HG03280 (cell line): ENCODE measurements around the gene ADGRB2.

ENCODE experiments used
- ATAC-seq: cut with Tn5 transposase; IDR thresholded peaks from one replicate; pipeline ENCODE4 v1.9.1; 2021; ENCODE audit warnings: mild to moderate bottlenecking, moderate library complexity; ENCODE audit not compliant: unreplicated experiment

The ADGRB2 gene

DNA sequence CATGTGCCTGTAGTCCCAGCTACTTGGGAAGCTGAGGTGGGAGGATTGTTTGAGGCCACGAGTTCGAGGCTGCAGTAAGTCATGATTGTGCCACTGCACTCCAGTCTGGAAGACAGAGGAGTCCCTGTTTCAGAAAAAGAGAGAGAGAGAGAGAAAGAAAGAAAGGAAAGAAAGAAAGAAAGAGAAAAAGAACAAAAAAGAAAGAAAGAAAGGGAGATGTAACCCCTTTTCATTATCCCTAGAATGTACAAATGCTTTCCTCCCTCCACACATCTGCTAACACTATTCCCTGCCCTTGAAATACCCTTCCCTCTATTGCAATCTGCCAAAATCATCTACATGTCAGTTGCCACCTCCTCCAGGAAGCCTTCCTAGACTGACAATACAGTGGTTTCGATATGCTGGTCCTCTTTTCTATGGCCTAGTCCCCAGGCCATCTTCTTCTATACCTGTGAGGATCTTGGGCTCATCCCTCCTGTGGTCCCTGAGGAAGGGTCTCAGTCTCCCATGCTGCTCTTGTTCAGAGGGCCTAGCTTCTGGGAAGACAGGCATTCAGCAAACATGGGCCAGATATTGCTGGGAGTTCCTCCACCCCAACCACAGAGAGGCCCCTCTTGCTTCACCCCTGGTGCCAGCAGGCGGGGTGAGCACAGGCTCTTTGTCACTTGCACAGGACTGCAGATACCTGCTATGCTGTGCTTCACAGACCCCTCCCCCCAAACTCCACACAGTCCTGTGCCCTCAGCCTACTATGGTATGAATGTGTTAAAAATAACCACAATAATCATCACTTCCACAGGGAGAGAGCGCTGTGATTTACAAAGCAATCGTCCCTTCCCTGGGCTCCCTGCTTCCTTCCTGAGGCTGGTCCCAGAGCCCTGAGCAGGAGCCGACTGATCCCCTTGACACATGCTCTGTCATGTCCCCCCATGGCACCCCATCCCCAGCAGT, 14.1 kb downstream of the ADGRB2 start:
- ATAC-seq: no peak

DNA sequence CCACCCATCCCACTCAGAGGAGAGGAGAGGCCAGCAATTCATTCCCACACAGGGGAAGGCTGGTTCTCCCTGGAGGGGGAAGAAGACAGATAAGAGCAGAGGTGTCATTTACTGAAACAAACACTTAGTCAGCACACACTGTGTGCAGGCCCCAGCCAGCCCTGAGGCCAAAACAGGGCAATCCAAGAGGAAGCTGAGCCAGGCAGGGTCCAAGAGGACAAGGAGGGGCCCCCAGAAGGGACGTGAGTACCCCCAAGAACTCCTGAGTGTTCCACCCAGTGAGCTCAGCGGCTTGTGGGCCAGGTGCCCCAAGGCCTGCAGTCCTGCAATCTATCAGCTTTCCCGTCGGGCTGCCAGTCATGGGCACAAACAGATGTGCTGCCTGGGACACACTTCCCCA, 15.8 kb downstream of the ADGRB2 start:
- no peak for ATAC-seq

DNA sequence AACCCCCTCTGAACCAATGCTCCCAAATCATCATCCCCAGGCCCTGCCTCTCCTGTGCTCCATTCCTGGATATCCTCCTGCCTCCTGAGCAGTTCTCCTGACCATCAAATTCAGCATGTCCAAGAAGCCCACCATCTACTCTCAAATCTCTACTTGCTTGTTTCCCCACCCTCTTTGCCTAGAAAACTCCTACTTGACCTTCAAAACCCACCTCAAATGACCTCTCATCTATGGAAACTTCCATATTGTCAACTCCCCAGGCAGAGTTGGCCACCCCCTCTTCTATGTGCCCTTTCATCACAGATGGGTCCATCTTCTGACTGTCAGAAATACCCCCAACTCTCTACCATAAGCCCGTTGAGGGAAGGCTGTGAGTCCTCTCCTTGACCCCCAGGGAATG, 16.8 kb downstream of the ADGRB2 start:
- ATAC-seq: no peak

DNA sequence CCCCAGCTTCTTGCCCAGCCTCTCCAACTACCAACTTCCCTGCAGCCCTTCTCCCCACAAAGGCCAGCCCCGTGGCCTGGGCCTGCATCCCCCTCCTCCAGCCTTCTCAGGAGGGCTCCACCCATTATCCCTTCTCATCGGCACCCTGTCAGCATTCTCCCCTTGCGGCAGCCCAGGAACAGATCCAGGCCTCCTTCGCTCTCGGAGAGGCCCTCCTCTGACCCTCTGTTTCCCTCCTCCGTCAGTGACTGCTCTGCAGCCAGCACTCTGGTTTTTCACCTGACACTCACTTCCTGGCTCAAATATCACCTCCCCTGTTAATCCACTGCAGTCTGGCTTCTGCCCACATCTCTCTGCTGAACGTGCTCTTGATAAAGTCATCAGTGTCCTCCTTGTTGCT, 17.5 kb downstream of the ADGRB2 start:
- ATAC-seq: no peak

DNA sequence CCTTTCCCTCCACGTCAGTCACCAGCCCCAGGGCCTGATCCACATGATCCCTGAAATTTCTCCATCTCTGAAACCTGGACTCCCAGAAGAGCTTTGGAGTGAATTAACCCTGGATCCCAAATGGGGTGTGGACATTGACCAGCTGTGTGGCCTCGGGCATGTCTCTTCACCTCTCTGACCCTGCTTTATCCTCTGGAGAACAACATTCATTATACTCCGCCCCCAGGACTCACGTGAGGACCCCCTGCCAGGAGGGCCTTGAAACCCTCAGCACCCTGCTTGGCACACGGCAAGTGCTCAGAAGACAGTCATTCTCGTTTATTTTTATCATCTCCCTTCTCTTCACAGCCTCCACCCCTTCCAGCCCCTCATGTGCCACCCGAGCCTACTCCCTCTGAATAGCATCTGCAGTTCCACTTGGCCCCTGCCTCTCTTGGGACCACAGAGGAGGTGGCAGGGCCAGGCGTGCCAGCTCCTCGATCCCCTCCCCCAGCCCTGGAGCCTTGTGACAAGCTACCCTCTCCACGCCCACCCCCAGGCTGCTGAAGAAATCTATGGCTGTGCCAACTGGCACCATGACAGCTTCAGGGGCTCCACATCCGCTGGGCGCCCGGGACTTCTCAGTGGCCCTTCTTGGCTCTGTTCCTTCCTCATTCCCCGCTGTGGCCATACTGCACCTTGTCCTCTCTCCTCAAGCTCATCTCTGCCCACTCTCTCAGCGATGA, 18.0 kb downstream of the ADGRB2 start:
- no peak for ATAC-seq

DNA sequence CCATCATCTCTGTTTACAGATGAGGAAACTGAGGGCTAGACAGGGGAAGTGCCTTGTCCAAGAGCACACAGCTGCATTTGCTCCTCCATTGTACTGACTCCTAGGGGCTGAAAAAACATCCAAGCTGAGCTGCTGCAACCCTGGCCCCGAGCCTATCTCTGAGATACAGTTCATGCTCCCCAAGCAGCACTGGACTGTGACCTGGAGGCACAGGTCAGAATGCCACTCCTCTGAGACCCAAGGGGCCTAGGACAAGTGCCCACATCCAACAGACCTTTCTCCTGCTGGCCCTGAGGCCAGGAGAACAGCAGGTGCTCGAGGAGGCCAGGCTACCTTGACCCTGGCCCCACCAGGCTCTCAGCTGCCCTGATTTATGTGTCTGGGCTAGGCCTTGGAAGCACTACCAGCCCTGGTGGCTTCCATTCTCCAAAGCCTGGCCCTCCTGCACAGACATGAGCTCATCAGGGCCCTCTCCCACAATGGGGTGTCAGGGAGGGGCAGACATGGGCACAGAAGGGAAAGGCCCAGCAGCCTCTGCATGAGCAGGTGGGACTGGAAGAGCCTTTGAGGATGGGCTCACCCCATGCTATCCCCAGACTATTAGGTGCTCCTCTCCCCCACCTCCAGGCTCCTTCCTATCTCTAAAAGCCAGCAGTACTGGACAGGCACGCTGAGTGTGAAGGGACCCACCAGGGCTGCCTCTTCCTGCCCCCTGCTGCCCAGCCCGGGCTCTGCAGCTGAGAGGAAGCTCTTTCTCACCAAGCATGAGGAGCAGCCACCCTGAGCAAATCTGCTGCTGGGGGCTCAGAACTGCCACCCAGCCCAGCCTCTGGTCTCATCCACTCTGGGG, 18.8 kb downstream of the ADGRB2 start:
- ATAC-seq: no peak

DNA sequence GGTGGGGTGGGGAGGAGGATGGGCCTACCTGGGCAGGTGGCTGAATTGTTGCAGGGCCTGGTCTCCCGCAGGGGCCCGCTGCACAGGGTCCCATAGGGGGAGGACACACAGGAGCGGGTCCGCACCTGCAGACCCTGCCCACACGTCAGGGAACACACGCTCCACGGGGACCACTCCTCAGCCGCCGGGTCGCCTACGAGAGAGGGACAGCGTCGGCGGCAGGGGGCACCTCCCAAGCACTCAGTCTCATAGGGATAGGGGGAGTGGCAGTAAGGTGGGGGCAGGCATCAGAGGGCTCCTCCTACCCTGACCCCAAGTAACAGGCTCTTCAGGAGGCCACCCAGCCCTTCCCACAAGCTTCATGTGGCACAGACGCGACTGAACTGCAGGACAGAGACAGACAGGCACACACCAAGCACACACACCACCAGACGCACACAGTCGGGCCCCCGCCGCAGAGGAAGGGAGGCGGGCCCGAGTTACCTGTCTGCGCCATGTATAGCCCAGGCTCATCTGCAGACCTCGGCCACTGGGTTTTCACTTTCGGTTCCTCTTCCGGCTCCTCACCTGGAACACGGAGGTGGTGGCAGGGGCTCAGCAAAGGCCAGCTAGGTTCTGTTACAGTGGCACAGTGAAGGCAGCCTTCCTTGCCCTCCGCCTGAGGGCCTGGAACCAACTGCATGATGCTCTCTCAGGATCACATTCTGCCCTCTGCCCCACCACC, 19.8 kb downstream of the ADGRB2 start:
- no peak for ATAC-seq

DNA sequence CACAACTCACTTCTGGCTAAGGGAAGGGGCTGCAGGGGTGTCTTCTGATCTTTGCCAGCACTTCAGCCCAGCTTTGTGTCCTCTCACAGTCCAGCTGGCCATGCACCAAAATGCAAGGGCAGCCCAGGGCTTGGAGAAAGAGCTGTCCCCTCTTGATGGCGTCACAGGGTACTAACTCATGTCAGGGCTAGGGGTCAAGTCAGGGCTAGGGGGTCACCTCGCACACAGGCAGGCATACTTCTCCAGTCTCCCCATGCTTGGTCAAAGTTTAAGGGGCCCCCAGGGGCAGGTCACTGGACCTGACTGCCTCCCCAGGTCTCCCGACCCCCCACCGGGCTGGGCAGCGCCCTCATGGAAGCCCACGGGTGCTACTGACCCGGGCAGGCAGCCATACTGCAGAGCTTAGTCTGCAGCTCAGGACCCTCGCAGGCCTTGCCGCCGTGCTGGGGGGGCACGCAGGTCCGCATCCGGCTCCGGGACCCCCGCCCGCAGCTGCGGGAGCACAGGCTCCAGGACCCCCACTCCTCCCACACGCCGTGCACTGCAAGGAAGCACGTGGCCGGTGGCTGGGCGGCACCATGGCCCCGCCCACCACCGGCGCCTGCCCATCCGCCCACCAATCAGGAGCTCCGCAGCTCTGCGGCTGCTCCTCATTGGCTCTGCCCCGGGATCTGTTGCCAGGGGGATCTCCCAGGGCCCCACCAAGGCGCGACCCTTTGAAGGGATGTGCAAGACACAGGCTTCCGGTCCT, 21.5 kb downstream of the ADGRB2 start:
- ATAC-seq: no peak

DNA sequence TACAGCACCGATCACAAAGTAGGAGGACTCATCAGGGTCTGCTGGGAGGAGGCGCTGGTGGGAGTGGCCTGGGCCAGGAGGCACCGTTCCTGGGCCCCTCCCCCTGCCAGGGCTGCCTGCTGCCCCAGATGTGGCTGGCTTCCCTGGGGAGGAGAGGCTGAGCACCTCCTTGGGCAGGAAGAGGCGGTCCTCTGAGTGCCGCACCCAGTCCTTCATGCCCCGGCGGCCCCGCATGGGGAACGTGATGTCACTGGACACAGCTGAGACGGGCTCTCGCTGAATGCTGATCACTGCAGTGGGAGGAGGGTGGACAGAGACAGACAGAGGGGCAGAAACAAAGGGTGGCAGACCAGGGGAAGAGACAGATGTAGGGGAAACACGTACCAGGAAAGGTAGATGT, 24.8 kb downstream of the ADGRB2 start:
- no peak for ATAC-seq

DNA sequence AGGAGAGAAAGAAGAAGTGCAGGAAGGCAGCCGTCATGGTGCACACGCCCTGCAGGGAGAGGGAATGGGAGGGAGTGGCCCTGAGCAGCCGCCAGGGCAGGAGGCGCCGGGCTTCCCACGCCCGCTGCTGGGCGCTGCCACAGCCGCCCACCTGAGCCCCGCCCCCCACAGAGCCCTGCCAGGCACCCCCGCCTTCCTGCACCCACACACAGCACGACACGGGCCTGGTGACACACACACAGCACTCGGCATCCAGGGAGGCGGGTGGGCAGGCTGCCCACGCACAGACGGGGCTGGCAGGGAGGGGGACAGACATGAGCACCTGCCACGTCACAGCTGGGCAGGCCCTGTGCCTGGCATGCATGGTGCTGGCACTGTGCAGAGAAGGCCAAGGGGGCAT, 27.5 kb downstream of the ADGRB2 start:
- no peak for ATAC-seq

DNA sequence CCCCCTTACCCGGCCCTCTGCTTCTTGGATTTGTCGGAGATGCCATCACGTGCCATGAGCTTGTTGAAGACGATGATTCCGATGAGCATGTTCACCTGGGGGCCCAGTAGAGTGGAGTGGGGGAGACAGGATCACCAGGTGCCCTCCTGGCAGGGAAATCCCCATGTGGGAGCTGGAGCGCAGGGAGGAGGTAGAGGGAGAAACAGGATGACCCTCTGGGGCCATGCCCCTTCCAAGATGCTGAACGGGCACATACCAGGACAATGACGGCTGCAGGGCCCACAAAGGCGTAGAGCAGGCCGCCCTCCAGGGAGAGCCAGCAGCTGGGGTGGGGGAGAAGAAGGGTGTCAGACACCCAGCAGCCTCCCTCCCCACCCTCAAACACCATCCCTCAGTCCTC, 28.6 kb downstream of the ADGRB2 start:
- no peak for ATAC-seq

DNA sequence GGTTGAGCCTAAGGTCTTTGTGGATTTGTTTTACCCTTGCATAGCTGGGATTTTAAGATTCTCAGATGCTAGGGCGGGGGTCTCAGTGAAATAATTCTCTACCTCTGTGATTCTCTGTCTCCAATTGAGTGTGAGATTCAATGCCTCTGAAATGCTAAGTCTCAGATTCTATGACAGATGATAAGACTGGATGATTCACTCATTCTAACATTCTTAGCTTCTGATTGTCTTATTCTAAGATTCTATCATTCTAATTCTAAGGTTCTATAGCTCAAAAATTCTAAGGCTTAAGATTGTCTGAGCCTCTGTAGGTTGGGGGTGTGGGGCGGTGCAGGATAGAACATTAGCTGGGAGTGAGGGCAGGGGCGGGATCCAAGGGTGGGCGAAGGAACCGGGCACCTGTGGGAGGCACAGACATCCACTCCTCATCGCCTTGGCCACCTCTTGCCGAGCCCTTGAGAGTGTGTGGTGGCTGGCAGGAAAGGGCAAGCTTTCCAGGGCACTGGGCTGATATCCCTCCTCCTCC, 29.5 kb downstream of the ADGRB2 start:
- ATAC-seq: no peak

DNA sequence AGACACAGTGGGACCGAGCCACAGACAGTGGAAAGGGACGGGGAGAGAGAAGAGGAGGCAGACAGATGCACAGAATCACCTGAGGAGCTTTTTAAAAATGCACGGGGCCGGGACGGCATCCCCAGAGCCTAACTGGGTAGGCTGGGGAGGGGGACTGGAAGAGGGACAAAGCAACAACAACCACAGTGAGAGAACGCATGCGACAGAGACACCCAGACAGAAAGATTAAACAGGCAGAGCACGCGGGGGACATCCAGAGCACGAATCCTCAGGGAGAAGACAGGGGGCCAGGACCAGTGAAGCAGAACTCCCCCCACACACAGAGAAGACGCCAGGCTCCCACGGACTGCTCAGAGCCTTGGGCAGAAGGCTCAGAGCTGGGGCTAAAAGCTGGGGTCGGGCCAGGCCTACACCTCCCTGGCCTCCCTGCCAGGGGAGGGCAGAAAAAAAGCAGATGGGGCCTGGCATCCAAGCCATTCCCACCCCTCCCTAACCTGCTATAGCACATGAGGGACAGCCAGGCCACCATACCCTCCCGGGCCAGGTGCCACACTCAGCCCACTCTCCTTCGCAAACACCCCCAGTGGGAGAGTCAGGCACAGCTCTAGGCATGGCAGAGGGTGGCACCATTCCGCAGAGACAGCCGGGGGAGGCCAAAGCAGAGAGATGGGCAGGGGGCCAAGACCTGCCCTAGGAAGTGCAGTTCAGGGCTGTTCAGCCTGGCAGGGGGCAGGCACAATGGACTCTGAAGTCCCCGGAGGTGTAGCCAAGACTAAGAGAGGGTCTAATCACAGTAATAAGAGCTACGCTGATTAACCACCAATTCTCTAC, 30.5 kb downstream of the ADGRB2 start:
- ATAC-seq: no peak

DNA sequence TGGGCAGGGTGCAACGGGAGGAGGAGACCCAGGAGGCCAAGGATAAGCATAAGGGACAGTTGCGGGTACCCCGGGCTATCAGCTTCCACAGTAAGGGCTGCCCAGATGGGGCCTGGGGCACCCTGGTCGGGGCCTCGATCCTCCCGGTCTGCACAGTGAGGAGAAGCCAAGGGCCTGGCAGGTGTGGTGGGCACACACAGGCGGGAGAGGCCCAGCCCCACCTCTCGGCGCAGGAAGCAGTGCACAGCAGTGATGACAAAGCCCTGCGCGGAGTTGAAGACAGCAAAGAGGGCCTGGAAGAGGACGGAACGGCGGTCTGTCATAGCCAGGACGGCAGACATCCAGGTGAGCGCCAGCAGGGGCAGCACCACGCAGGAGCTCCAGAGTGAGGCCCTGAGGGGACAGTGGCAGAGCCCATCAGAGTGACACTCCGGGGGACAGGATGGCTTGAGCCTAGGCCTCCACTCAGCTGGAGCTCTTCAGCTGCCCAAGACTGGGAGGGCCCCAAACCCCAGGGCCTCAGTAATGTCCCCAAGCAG, 31.3 kb downstream of the ADGRB2 start:
- ATAC-seq: no peak

DNA sequence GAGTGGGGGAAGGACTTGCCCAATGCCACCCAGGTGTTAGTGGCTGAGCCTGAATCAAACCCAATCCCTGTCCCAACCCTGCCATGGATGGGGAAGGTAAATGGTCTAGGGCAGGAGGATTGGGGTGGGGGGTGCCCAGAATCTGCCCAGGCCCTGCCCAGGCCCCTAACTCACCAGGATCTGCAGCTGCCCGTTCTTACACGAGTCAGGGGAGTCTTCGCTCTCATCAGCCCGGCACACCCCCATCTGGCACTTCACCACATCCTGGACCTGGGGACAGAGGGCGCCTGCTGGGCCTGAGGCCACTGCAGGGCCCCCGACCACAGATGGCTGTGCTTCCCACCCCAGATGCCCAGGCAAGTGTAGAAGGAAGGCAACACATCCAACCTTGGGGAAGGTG, 31.8 kb downstream of the ADGRB2 start:
- ATAC-seq: no peak

DNA sequence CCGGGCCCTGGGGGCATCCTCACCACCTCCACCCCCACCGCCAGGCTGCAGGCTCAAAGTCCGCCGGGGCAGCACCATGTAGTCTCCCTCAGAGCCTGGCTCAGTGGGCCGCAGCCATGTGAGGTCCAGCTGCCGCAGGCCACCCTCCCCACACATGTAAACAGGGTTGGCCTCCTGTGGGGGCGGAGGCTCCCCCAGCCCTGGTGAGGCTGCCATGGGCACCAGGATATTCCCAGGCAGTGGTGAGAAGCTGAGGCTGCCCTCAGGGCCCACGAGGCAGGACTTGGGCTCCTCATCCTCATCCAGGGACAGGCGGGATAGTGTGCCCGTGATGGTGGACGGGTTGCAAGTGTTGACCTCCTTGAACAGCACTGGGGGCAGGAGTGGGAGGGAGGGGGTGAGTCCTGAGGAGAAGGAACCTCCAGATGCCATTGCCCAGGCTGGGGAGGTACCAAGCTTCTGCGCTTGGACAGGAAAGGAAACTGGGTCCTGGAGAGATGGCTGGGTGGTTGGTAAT, 33.0 kb downstream of the ADGRB2 start:
- no peak for ATAC-seq

DNA sequence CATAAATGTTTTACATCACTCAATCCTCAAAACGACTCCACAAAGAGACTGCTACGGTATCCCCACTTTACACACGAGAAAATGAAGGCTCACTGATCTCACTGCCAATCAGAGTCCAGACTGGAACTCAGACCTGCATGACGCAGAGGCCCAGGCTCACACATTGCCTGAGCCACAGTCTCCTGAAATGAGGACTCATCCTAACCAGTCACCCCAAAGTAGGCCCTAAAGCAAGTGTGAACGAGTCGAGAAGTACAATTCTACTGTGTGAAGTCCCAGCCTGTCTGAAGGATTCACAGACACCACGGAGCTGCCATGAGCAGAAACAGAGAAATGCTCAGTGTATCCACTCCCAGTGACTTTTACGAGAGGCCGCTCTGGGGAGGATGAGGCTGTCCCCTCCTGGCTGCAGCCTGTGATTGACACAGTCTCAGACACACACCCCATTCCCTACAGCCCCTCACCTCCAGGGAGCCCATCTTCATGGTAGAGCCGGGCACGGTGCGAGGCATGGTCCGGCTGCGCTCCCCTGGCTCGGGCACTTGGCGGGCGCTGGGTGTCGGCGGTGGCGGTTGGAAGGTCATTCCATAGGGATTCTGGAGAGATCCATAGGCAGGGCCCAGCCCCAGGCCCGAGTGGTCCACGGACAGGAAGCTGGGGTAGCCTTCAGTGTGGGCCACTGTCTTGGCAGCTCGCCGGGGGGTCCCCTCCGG, 33.6 kb downstream of the ADGRB2 start:
- no peak for ATAC-seq

DNA sequence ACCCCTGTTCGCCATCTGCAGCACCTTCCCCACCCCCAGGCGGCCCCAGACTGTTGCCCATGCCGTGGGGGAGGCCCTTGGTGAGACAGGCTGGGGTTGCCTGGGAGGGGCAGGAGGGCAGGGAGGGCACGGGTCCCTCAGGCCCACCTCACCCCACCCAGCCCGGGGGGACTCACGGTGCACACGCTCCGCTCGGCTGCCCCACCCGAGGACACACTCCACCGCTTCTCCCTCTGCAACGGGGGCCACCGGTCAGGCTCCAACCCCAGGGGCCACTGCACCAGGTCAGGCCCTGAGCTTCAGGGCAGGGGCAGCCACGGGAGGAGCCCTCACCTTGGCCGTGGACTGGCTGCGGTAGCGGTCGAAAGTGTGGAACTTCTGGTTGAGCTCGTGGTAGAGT, 36.3 kb downstream of the ADGRB2 start:
- ATAC-seq: no peak
